GM21786 (cell line): Measurements from ENCODE around the gene POU6F2.
A peak's percentile ranks its signal among the peaks of the same experiment; 100 is the strongest.

Source experiments
- ATAC-seq: cut with Tn5 transposase; IDR thresholded peaks from one replicate; pipeline ENCODE4 v1.9.1; 2021; ENCODE audit not compliant: unreplicated experiment

The POU6F2 gene

GRCh38 chr7:39240864-39241263 is 263.2 kb downstream of the POU6F2 start:
- no peak for ATAC-seq

GRCh38 chr7:39247576-39247975 is 269.9 kb downstream of the POU6F2 start:
- no peak for ATAC-seq

- ATAC-seq, result no peak
Observed at GRCh38 chr7:39248041-39248691, 270.5 kb downstream of the POU6F2 start.

GRCh38 chr7:39248692-39249090 is 271.0 kb downstream of the POU6F2 start:
- ATAC-seq, result no peak

GRCh38 chr7:39249635-39250152 is 272.0 kb downstream of the POU6F2 start:
- ATAC-seq, result no peak

GRCh38 chr7:39252916-39253315 is 275.2 kb downstream of the POU6F2 start:
- no peak for ATAC-seq

GRCh38 chr7:39259391-39260003 is 281.8 kb downstream of the POU6F2 start:
- ATAC-seq, result no peak

- ATAC-seq, result no peak
Observed at GRCh38 chr7:39260279-39260844, 282.7 kb downstream of the POU6F2 start.

GRCh38 chr7:39261771-39262170 is 284.1 kb downstream of the POU6F2 start:
- ATAC-seq, result no peak

- no peak for ATAC-seq
Observed at GRCh38 chr7:39265641-39266591, 288.2 kb downstream of the POU6F2 start.

- peak; percentile 53 for ATAC-seq
Observed at GRCh38 chr7:39269034-39269433, 291.3 kb downstream of the POU6F2 start.

- no peak for ATAC-seq
Observed at GRCh38 chr7:39270018-39270417, 292.3 kb downstream of the POU6F2 start.

GRCh38 chr7:39271402-39271801 is 293.7 kb downstream of the POU6F2 start:
- ATAC-seq, result no peak

- no peak for ATAC-seq
Observed at GRCh38 chr7:39272111-39272510, 294.4 kb downstream of the POU6F2 start.

GRCh38 chr7:39272691-39273090 is 295.0 kb downstream of the POU6F2 start:
- ATAC-seq, result no peak

- no peak for ATAC-seq
Observed at GRCh38 chr7:39280337-39280736, 302.6 kb downstream of the POU6F2 start.

- ATAC-seq, result no peak
Observed at GRCh38 chr7:39285256-39285655, 307.5 kb downstream of the POU6F2 start.

- no peak for ATAC-seq
Observed at GRCh38 chr7:39288303-39288702, 310.6 kb downstream of the POU6F2 start.

- ATAC-seq, result no peak
Observed at GRCh38 chr7:39291628-39292410, 314.1 kb downstream of the POU6F2 start.

- no peak for ATAC-seq
Observed at GRCh38 chr7:39293056-39293823, 315.5 kb downstream of the POU6F2 start.
